ENCODE data around the gene FICD.

The FICD gene

DNA sequence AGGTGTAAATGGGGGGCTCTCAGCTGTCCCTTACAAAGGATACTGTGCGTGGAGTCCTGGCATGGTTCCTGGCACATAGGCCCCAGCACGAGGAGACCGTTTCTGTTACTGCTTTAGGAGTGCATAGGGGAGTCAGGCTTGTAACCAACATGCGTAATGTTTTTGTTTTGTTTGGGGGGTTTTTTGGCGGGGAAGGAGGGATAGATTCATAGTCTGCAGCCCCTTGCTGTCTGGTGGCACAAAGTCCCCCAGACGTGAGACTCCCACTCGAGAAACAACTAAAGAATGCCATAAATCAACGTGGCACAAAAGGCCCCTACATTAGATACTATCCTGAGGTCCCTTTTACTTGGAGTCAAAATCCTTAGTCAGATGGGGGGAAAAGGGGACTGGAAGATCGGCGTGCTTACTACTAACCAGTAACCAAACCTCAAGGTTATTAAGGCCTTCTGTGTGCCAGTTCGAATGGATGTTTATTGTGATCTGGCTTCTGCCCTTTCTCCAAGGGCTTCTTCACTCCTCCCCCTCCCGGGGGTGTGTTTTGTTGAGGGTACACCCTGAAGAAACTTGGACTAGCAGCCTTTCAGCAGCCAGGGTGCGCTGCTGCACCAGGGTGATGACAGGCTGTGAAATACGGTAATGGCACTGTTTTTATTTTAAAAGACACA, 48.2 kb downstream of the FICD start:
- Histone ChIP-seq H2BK120ac (ENCODE audit: low read depth, low read length) (no peak overlapping the region), H3K27me3 (ENCODE audit: insufficient read depth, low read length, poor library complexity) (no peaks in the 10 kb centered on the region), H3K79me2 (ENCODE audit: control insufficient read depth, insufficient read depth, low read length) (peaks cover 28% of the 10 kb centered on the region), H4K8ac (ENCODE audit: low read depth, low read length) (no peak overlapping the region), H3K9ac (ENCODE audit: low read length) (peak overlapping the region; percentile 83), H2BK5ac (ENCODE audit: low read length) (no peak overlapping the region), H3K18ac (ENCODE audit: low read length) (no peak overlapping the region), H3K4me2 (ENCODE audit: low read length) (peak overlapping the region; percentile 86), H3K79me1 (ENCODE audit: low read length) (peaks cover 8% of the 10 kb centered on the region), H3K4me3 (ENCODE audit: low read length) (peak overlapping the region; percentile 79), H2AK5ac (ENCODE audit: low read length) (peak overlapping the region; percentile 35), H3K27ac (ENCODE audit: low read depth, low read length) (no peak overlapping the region), H3K56ac (ENCODE audit: low read length) (peak overlapping the region; percentile 93), H4K5ac (ENCODE audit: low read length) (no peak overlapping the region), H3K4ac (ENCODE audit: low read depth, low read length) (no peak overlapping the region), H3K36me3 (ENCODE audit: control insufficient read depth, insufficient read depth, low read length) (peaks cover 2% of the 10 kb centered on the region), H3K4me1 (ENCODE audit: control insufficient read depth, low read depth, low read length) (peaks cover 2% of the 10 kb centered on the region), H2BK15ac (replicated peaks; ENCODE audit: low read depth) (no peak overlapping the region), H3K23ac (ENCODE audit: low read length) (no peak overlapping the region)
- WGBS (ENCODE audit: extremely low coverage, insufficient coverage, low lambda C conversion rate) = no CpG with 5 or more reads among the region's 14 CpGs
- peak; percentile 93 for DNase-seq

DNA sequence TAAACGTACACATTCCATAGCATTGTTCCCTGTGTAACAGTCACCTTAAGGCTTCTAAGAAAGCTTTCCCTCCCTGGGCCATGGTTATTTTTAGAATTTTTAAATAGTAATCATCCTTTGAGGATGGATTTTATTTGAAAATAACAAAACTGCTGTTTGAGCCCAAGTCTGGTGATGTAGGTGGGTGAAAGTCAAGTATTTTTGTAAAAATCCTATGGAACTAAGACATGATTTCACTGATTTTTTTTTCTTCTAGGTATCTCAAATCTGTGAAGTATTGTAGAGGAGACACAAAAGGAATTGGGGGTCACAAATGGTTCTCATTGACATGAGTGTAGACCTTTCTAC, 48.7 kb downstream of the FICD start:
- DNase-seq = no peak
- peaks cover 2% of the 10 kb centered on the region for H3K4me1 ChIP-seq (ENCODE audit: control insufficient read depth, low read depth, low read length)
- H3K4me3 ChIP-seq (ENCODE audit: low read length) = no peak overlapping the region
- no peak overlapping the region for H3K56ac ChIP-seq (ENCODE audit: low read length)
- no peak overlapping the region for H3K4me2 ChIP-seq (ENCODE audit: low read length)
- peaks cover 2% of the 10 kb centered on the region for H3K36me3 ChIP-seq (ENCODE audit: control insufficient read depth, insufficient read depth, low read length)
- no peak overlapping the region for H4K8ac ChIP-seq (ENCODE audit: low read depth, low read length)
- no peak overlapping the region for H3K18ac ChIP-seq (ENCODE audit: low read length)
- H3K23ac ChIP-seq (ENCODE audit: low read length) = no peak overlapping the region
- H3K4ac ChIP-seq (ENCODE audit: low read depth, low read length) = no peak overlapping the region
- H2BK120ac ChIP-seq (ENCODE audit: low read depth, low read length) = no peak overlapping the region
- H2AK5ac ChIP-seq (ENCODE audit: low read length) = no peak overlapping the region
- no peak overlapping the region for H2BK15ac ChIP-seq (replicated peaks; ENCODE audit: low read depth)
- H2BK5ac ChIP-seq (ENCODE audit: low read length) = no peak overlapping the region
- no CpG with 5 or more reads among the region's 1 CpG for WGBS (ENCODE audit: extremely low coverage, insufficient coverage, low lambda C conversion rate)
- H3K79me1 ChIP-seq (ENCODE audit: low read length) = peaks cover 8% of the 10 kb centered on the region
- H3K79me2 ChIP-seq (ENCODE audit: control insufficient read depth, insufficient read depth, low read length) = peaks cover 25% of the 10 kb centered on the region
- no peak overlapping the region for H3K9ac ChIP-seq (ENCODE audit: low read length)
- H4K5ac ChIP-seq (ENCODE audit: low read length) = no peak overlapping the region
- H3K27me3 ChIP-seq (ENCODE audit: insufficient read depth, low read length, poor library complexity) = no peaks in the 10 kb centered on the region
- H3K27ac ChIP-seq (ENCODE audit: low read depth, low read length) = no peak overlapping the region

DNA sequence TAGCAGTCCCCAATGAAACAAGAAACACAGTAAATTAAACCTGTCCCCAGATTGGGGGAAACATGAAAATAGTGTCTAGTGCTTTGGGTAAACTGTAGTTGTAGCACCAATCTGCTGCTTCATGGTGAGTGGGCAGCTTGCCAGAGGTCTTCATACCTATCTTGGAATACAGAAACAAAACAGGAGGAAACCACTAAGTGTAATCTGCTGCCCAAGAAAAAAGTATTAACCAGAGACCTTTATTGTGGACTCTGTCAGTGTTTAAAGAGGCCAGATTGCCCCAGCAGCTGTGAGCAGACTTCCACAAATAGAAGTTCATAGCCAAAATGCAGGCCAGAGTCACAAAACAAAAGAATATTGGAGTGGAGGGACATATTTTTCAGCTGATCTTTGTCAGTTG, 49.6 kb downstream of the FICD start:
- H3K36me3 ChIP-seq (ENCODE audit: control insufficient read depth, insufficient read depth, low read length) = peaks cover 2% of the 10 kb centered on the region
- no peak overlapping the region for H3K27ac ChIP-seq (ENCODE audit: low read depth, low read length)
- no peak overlapping the region for H3K4me3 ChIP-seq (ENCODE audit: low read length)

DNA sequence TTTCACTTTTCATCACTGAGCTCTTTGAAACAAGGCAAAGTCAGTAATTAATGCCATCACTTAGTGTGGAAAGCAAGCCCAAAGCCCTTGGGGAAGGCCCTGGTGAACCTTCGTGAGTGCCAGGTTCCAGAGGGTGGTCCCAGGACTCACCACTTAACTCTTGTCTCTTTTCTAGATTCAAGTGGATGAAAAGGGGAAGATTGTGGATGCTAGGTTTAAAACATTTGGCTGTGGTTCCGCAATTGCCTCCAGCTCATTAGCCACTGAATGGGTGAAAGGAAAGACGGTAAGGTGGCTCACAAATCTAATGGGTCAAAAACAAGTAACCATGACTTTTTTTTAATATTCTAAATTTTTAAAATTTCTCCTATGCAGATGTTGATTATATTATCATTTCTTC, 50.1 kb downstream of the FICD start:
- no peak overlapping the region for H4K5ac ChIP-seq (ENCODE audit: low read length)
- H4K8ac ChIP-seq (ENCODE audit: low read depth, low read length) = no peak overlapping the region
- no peaks in the 10 kb centered on the region for H3K27me3 ChIP-seq (ENCODE audit: insufficient read depth, low read length, poor library complexity)
- no peak overlapping the region for H3K4me3 ChIP-seq (ENCODE audit: low read length)
- DNase-seq = no peak
- no peak overlapping the region for H3K4me2 ChIP-seq (ENCODE audit: low read length)
- H2AK5ac ChIP-seq (ENCODE audit: low read length) = no peak overlapping the region
- peaks cover 2% of the 10 kb centered on the region for H3K36me3 ChIP-seq (ENCODE audit: control insufficient read depth, insufficient read depth, low read length)
- H2BK15ac ChIP-seq (replicated peaks; ENCODE audit: low read depth) = no peak overlapping the region
- no peak overlapping the region for H3K27ac ChIP-seq (ENCODE audit: low read depth, low read length)
- no peak overlapping the region for H3K23ac ChIP-seq (ENCODE audit: low read length)
- no peak overlapping the region for H2BK5ac ChIP-seq (ENCODE audit: low read length)
- no peak overlapping the region for H2BK120ac ChIP-seq (ENCODE audit: low read depth, low read length)
- H3K18ac ChIP-seq (ENCODE audit: low read length) = no peak overlapping the region
- no peaks in the 10 kb centered on the region for H3K4me1 ChIP-seq (ENCODE audit: control insufficient read depth, low read depth, low read length)
- no peak overlapping the region for H3K4ac ChIP-seq (ENCODE audit: low read depth, low read length)
- no CpG with 5 or more reads among the region's 3 CpGs for WGBS (ENCODE audit: extremely low coverage, insufficient coverage, low lambda C conversion rate)
- no peak overlapping the region for H3K9ac ChIP-seq (ENCODE audit: low read length)
- no peak overlapping the region for H3K56ac ChIP-seq (ENCODE audit: low read length)
- peaks cover 8% of the 10 kb centered on the region for H3K79me1 ChIP-seq (ENCODE audit: low read length)
- H3K79me2 ChIP-seq (ENCODE audit: control insufficient read depth, insufficient read depth, low read length) = peaks cover 13% of the 10 kb centered on the region

More for the DNA sequence above, 49.6 kb downstream of the FICD start:
- H3K56ac ChIP-seq (ENCODE audit: low read length) = no peak overlapping the region
- no peak overlapping the region for H2BK5ac ChIP-seq (ENCODE audit: low read length)
- H4K8ac ChIP-seq (ENCODE audit: low read depth, low read length) = no peak overlapping the region
- H3K4me1 ChIP-seq (ENCODE audit: control insufficient read depth, low read depth, low read length) = peaks cover 2% of the 10 kb centered on the region
- H3K79me2 ChIP-seq (ENCODE audit: control insufficient read depth, insufficient read depth, low read length) = peaks cover 17% of the 10 kb centered on the region
- H3K9ac ChIP-seq (ENCODE audit: low read length) = no peak overlapping the region
- no peaks in the 10 kb centered on the region for H3K27me3 ChIP-seq (ENCODE audit: insufficient read depth, low read length, poor library complexity)
- no peak overlapping the region for H2BK120ac ChIP-seq (ENCODE audit: low read depth, low read length)
- H3K18ac ChIP-seq (ENCODE audit: low read length) = no peak overlapping the region
- H3K4me2 ChIP-seq (ENCODE audit: low read length) = no peak overlapping the region
- no peak overlapping the region for H2BK15ac ChIP-seq (replicated peaks; ENCODE audit: low read depth)
- H3K4ac ChIP-seq (ENCODE audit: low read depth, low read length) = no peak overlapping the region
- H3K79me1 ChIP-seq (ENCODE audit: low read length) = peaks cover 8% of the 10 kb centered on the region
- no peak overlapping the region for H2AK5ac ChIP-seq (ENCODE audit: low read length)
- DNase-seq = no peak
- no peak overlapping the region for H3K23ac ChIP-seq (ENCODE audit: low read length)
- no peak overlapping the region for H4K5ac ChIP-seq (ENCODE audit: low read length)

DNA sequence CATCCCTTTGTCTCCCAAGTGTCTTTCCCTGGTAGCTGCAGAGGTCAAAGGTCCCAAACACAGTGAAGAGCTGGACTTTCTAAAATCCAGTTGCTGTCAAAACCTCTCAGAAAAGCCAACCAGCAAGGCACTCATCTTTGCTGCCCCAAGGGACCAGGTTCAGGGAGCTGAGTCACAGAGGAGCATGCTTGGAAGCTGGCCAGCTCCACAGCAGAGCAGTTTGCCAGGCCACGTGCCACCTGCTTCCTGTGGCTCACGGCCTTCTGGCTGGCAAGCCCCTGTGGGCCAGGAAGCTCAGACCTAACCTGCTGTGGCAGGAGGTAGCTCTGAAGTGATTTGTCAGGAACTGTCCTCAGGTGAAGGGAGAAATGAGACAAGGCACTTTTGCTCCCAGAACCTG, 50.9 kb downstream of the FICD start:
- no peak overlapping the region for H3K4me2 ChIP-seq (ENCODE audit: low read length)
- no peak overlapping the region for H3K27ac ChIP-seq (ENCODE audit: low read depth, low read length)
- no peak overlapping the region for H4K8ac ChIP-seq (ENCODE audit: low read depth, low read length)
- no peak overlapping the region for H3K4ac ChIP-seq (ENCODE audit: low read depth, low read length)
- no peak overlapping the region for H3K4me3 ChIP-seq (ENCODE audit: low read length)
- H3K36me3 ChIP-seq (ENCODE audit: control insufficient read depth, insufficient read depth, low read length) = peaks cover 2% of the 10 kb centered on the region
- no peak overlapping the region for H2BK5ac ChIP-seq (ENCODE audit: low read length)
- no peak for DNase-seq
- peaks cover 5% of the 10 kb centered on the region for H3K79me2 ChIP-seq (ENCODE audit: control insufficient read depth, insufficient read depth, low read length)
- no peak overlapping the region for H2BK15ac ChIP-seq (replicated peaks; ENCODE audit: low read depth)
- H2BK120ac ChIP-seq (ENCODE audit: low read depth, low read length) = no peak overlapping the region
- no peak overlapping the region for H3K23ac ChIP-seq (ENCODE audit: low read length)
- H3K56ac ChIP-seq (ENCODE audit: low read length) = no peak overlapping the region
- no peak overlapping the region for H3K18ac ChIP-seq (ENCODE audit: low read length)
- H3K9ac ChIP-seq (ENCODE audit: low read length) = no peak overlapping the region
- peaks cover 5% of the 10 kb centered on the region for H3K79me1 ChIP-seq (ENCODE audit: low read length)
- H2AK5ac ChIP-seq (ENCODE audit: low read length) = no peak overlapping the region
- H3K4me1 ChIP-seq (ENCODE audit: control insufficient read depth, low read depth, low read length) = no peaks in the 10 kb centered on the region
- H4K5ac ChIP-seq (ENCODE audit: low read length) = no peak overlapping the region
- H3K27me3 ChIP-seq (ENCODE audit: insufficient read depth, low read length, poor library complexity) = no peaks in the 10 kb centered on the region
- WGBS (ENCODE audit: extremely low coverage, insufficient coverage, low lambda C conversion rate) = no CpG with 5 or more reads among the region's 2 CpGs

DNA sequence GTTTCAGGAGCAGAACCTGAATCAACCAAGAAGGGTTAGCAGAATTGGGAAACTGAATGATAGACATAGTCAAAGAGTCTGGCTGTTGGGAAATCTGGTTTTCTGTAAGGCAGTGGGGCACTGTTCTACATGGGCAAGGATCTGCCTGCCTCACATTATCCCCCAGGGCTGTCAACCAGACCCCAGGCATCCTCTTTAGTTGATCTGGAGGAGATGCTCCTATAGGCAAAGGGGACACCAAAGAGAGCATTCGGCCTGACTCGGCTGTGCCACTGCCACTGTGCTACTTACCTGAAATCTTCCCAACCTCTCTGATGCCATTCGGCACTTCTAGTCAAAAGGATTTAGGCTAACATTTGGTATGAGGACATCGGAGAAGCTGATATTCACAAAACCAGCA, 51.4 kb downstream of the FICD start:
- no peak overlapping the region for H4K5ac ChIP-seq (ENCODE audit: low read length)
- no peak overlapping the region for H3K23ac ChIP-seq (ENCODE audit: low read length)
- H3K36me3 ChIP-seq (ENCODE audit: control insufficient read depth, insufficient read depth, low read length) = peaks cover 2% of the 10 kb centered on the region

More for the DNA sequence above, 51.4 kb downstream of the FICD start:
- Histone ChIP-seq H2BK15ac (replicated peaks; ENCODE audit: low read depth) (no peak overlapping the region), H2BK120ac (ENCODE audit: low read depth, low read length) (no peak overlapping the region), H3K18ac (ENCODE audit: low read length) (no peak overlapping the region), H3K9ac (ENCODE audit: low read length) (no peak overlapping the region), H2AK5ac (ENCODE audit: low read length) (no peak overlapping the region), H3K4ac (ENCODE audit: low read depth, low read length) (no peak overlapping the region), H4K8ac (ENCODE audit: low read depth, low read length) (no peak overlapping the region), H3K4me3 (ENCODE audit: low read length) (no peak overlapping the region), H3K27ac (ENCODE audit: low read depth, low read length) (no peak overlapping the region), H3K79me2 (ENCODE audit: control insufficient read depth, insufficient read depth, low read length) (peaks cover 5% of the 10 kb centered on the region), H3K4me1 (ENCODE audit: control insufficient read depth, low read depth, low read length) (no peaks in the 10 kb centered on the region), H2BK5ac (ENCODE audit: low read length) (no peak overlapping the region), H3K79me1 (ENCODE audit: low read length) (peaks cover 5% of the 10 kb centered on the region), H3K27me3 (ENCODE audit: insufficient read depth, low read length, poor library complexity) (no peaks in the 10 kb centered on the region), H3K4me2 (ENCODE audit: low read length) (no peak overlapping the region), H3K56ac (ENCODE audit: low read length) (no peak overlapping the region)
- no peak for DNase-seq
- no CpG with 5 or more reads among the region's 4 CpGs for WGBS (ENCODE audit: extremely low coverage, insufficient coverage, low lambda C conversion rate)

Data from mesendoderm (in vitro differentiated cells).